ENCODE data around the gene DSCAM.

Gene DSCAM

GRCh38 chr21:40686526-40686925 is 160.4 kb downstream of the DSCAM start:
- H2AFZ ChIP-seq (ENCODE audit: low read depth, low read length, severe bottlenecking) = no peak overlapping the region
- no peaks in the 10 kb centered on the region for H3F3A ChIP-seq (ENCODE audit: insufficient read depth)
- no peaks in the 10 kb centered on the region for H3K36me3 ChIP-seq (ENCODE audit: low read length)
- H3K9ac ChIP-seq (ENCODE audit: low read length) = no peak overlapping the region
- TF ChIP-seq CTCF (IDR thresholded peaks at IDR 0.05; ENCODE audit: insufficient read depth, low read length, poor library complexity, severe bottlenecking) = no peak
- no peak for TF ChIP-seq EZH2phosphoT487 (conservative IDR thresholded peaks at IDR 0.05; ENCODE audit: low read length)
- no peak overlapping the region for H3K4me3 ChIP-seq (ENCODE audit: insufficient read depth, low read length, poor library complexity, severe bottlenecking)
- H3K27me3 ChIP-seq (ENCODE audit: low read length) = no peaks in the 10 kb centered on the region
- H3K9me3 ChIP-seq (ENCODE audit: insufficient read depth, low read length) = no peaks in the 10 kb centered on the region
- H4K20me1 ChIP-seq (ENCODE audit: low read depth, low read length) = no peaks in the 10 kb centered on the region
- H3K27ac ChIP-seq (ENCODE audit: low read depth, low read length) = no peak overlapping the region
- no peaks in the 10 kb centered on the region for H3K9me2 ChIP-seq (replicated peaks; ENCODE audit: insufficient read depth, low read length)
- H3K79me2 ChIP-seq (ENCODE audit: insufficient read depth, low read length) = no peaks in the 10 kb centered on the region
- H3K4me2 ChIP-seq (ENCODE audit: low read depth, low read length, poor library complexity, severe bottlenecking) = no peak overlapping the region

GRCh38 chr21:40685141-40685540 is 161.8 kb downstream of the DSCAM start:
- no peaks in the 10 kb centered on the region for H4K20me1 ChIP-seq (ENCODE audit: low read depth, low read length)
- no peaks in the 10 kb centered on the region for H3K79me2 ChIP-seq (ENCODE audit: insufficient read depth, low read length)
- no peaks in the 10 kb centered on the region for H3K9me2 ChIP-seq (replicated peaks; ENCODE audit: insufficient read depth, low read length)
- no peak overlapping the region for H3K4me3 ChIP-seq (ENCODE audit: insufficient read depth, low read length, poor library complexity, severe bottlenecking)
- H3K36me3 ChIP-seq (ENCODE audit: low read length) = no peaks in the 10 kb centered on the region
- H3K27me3 ChIP-seq (ENCODE audit: low read length) = no peaks in the 10 kb centered on the region
- H3F3A ChIP-seq (ENCODE audit: insufficient read depth) = no peaks in the 10 kb centered on the region
- no peak overlapping the region for H2AFZ ChIP-seq (ENCODE audit: low read depth, low read length, severe bottlenecking)
- no peak overlapping the region for H3K27ac ChIP-seq (ENCODE audit: low read depth, low read length)
- H3K9ac ChIP-seq (ENCODE audit: low read length) = no peak overlapping the region
- TF ChIP-seq EZH2phosphoT487 (conservative IDR thresholded peaks at IDR 0.05; ENCODE audit: low read length) (no peak), CTCF (IDR thresholded peaks at IDR 0.05; ENCODE audit: insufficient read depth, low read length, poor library complexity, severe bottlenecking) (no peak)
- H3K4me2 ChIP-seq (ENCODE audit: low read depth, low read length, poor library complexity, severe bottlenecking) = no peak overlapping the region
- no peaks in the 10 kb centered on the region for H3K9me3 ChIP-seq (ENCODE audit: insufficient read depth, low read length)

GRCh38 chr21:40684726-40685125 is 162.2 kb downstream of the DSCAM start:
- H3K36me3 ChIP-seq (ENCODE audit: low read length) = no peaks in the 10 kb centered on the region

More at GRCh38 chr21:40684726-40685125, 162.2 kb downstream of the DSCAM start:
- Histone ChIP-seq H3K9me2 (replicated peaks; ENCODE audit: insufficient read depth, low read length) (no peaks in the 10 kb centered on the region), H3K9ac (ENCODE audit: low read length) (no peak overlapping the region), H3K4me3 (ENCODE audit: insufficient read depth, low read length, poor library complexity, severe bottlenecking) (no peak overlapping the region), H3K79me2 (ENCODE audit: insufficient read depth, low read length) (no peaks in the 10 kb centered on the region), H2AFZ (ENCODE audit: low read depth, low read length, severe bottlenecking) (no peak overlapping the region), H3K27me3 (ENCODE audit: low read length) (no peaks in the 10 kb centered on the region), H4K20me1 (ENCODE audit: low read depth, low read length) (no peaks in the 10 kb centered on the region), H3F3A (ENCODE audit: insufficient read depth) (no peaks in the 10 kb centered on the region), H3K27ac (ENCODE audit: low read depth, low read length) (no peak overlapping the region), H3K4me2 (ENCODE audit: low read depth, low read length, poor library complexity, severe bottlenecking) (no peak overlapping the region), H3K9me3 (ENCODE audit: insufficient read depth, low read length) (no peaks in the 10 kb centered on the region)
- TF ChIP-seq EZH2phosphoT487 (conservative IDR thresholded peaks at IDR 0.05; ENCODE audit: low read length) (no peak), CTCF (IDR thresholded peaks at IDR 0.05; ENCODE audit: insufficient read depth, low read length, poor library complexity, severe bottlenecking) (no peak)

All from SU-DHL-6 (cell line).